H1 (cell line): ENCODE measurements around the gene TMEM114. TPM values are rescaled to one million over a fixed set of nuclear protein-coding genes. Genes with fewer than 3 reads are reported as not detected.

Experiments
- CTCF ChIA-PET: fragments of 300-600 bp; sonication (Branson Sonifier 250); formaldehyde crosslinking; loops from one replicate; lab custom pipeline; 2021; ENCODE audit not compliant: partially characterized antibody; lab: Charles Lee
- POLR2A ChIA-PET: fragments of 300-600 bp; sonication (Branson Sonifier 250); formaldehyde crosslinking; loops from one replicate; lab custom pipeline; 2021; ENCODE audit warnings: inconsistent platforms; ENCODE audit not compliant: partially characterized antibody; lab: Charles Lee
- DNase-seq, 2 experiments: peaks; one replicate each; pipeline versions ENCODE4 v3.0.0 to v3.0.0-alpha.2; 2010 to 2022; ENCODE audit warnings: low spot score in 2 of 2, low read depth in 1 of 2, mixed read lengths in 1 of 2
- FAIRE-seq: peaks from 2 replicates; lab custom pipeline; 2011; peaks lifted over from hg19 to GRCh38; lab: Jason Lieb, UNC
- H2AFZ ChIP-seq: 2 replicates; pipeline ENCODE4 v1.8.1; 2012; ENCODE audit warnings: low read length, inconsistent platforms
- H2AK5ac ChIP-seq: 2 replicates; pipeline ENCODE4 v1.6.1; 2013; ENCODE audit warnings: low read depth, low read length
- H2BK120ac ChIP-seq: replicated peaks from 2 replicates; pipeline ENCODE3; 2013; ENCODE audit warnings: low read depth, low read length, inconsistent platforms
- H2BK12ac ChIP-seq: 2 replicates; pipeline ENCODE4 v1.6.1; 2013; ENCODE audit warnings: low read depth, low read length
- H2BK15ac ChIP-seq: 2 replicates; pipeline ENCODE4 v1.6.1; 2013; ENCODE audit warnings: low read length
- H2BK20ac ChIP-seq: 2 replicates; pipeline ENCODE4 v1.6.1; 2013; ENCODE audit warnings: low read length
- H2BK5ac ChIP-seq: 2 replicates; pipeline ENCODE4 v1.6.1; 2013; ENCODE audit warnings: low read depth, low read length
- H3K14ac ChIP-seq: 2 replicates; pipeline ENCODE4 v1.6.1; 2013; ENCODE audit warnings: inconsistent platforms; ENCODE audit not compliant: insufficient read length
- H3K18ac ChIP-seq: 2 replicates; pipeline ENCODE4 v1.6.1; 2013; ENCODE audit warnings: low read length; ENCODE audit errors: extremely low read depth
- H3K23ac ChIP-seq: 2 replicates; pipeline ENCODE4 v1.6.1; 2013; ENCODE audit warnings: inconsistent platforms; ENCODE audit not compliant: insufficient read length
- H3K23me2 ChIP-seq: 2 replicates; pipeline ENCODE4 v1.6.1; 2013; ENCODE audit warnings: low read depth, low read length
- H3K27ac ChIP-seq: 2 replicates; pipeline ENCODE4 v1.6.1; 2011; ENCODE audit warnings: low read depth, low read length, inconsistent platforms
- H3K27me3 ChIP-seq, 4 experiments: replicated peaks in 1 of 4; 1 replicate in 1 of 4; 2 replicates in 3 of 4; pipeline versions ENCODE4 v1.6.1 to v1.8.1; 2011 to 2013; ENCODE audit warnings: low read length in 3 of 4, mild to moderate bottlenecking in 3 of 4, inconsistent platforms in 2 of 4, mixed read lengths in 2 of 4, moderate library complexity in 1 of 4; ENCODE audit not compliant: control insufficient read depth in 3 of 4, insufficient read depth in 3 of 4; ENCODE audit errors: extremely low read depth in 1 of 4
- H3K36me3 ChIP-seq, 4 experiments: 2 replicates each; pipeline versions ENCODE4 v1.6.1 to v1.8.1; 2011 to 2013; ENCODE audit warnings: mild to moderate bottlenecking in 4 of 4, low read length in 3 of 4, moderate library complexity in 2 of 4, control low read depth in 1 of 4, inconsistent platforms in 1 of 4; ENCODE audit not compliant: insufficient read depth in 4 of 4, control insufficient read depth in 2 of 4
- H3K4ac ChIP-seq: replicated peaks from 2 replicates; pipeline ENCODE3; 2013; ENCODE audit warnings: low read length, low read depth, mixed read lengths, inconsistent platforms; ENCODE audit not compliant: insufficient read length
- H3K4me1 ChIP-seq, 4 experiments: replicated peaks in 1 of 4; 1 replicate in 1 of 4; 2 replicates in 3 of 4; pipeline versions ENCODE4 v1.6.1 to v1.8.1; 2011 to 2013; ENCODE audit warnings: low read length in 3 of 4, inconsistent platforms in 2 of 4, mixed read lengths in 1 of 4; ENCODE audit not compliant: insufficient read depth in 4 of 4, control insufficient read depth in 3 of 4
- H3K4me2 ChIP-seq, 2 experiments: 2 replicates each; pipeline versions ENCODE4 v1.6.1 to v1.8.1; 2011 to 2013; ENCODE audit warnings: low read depth in 2 of 2, low read length in 2 of 2, control low read depth in 1 of 2, inconsistent platforms in 1 of 2, mild to moderate bottlenecking in 1 of 2; ENCODE audit not compliant: insufficient read depth in 1 of 2
- H3K4me3 ChIP-seq, 4 experiments: fragments of 200-600, 300-600 bp in 1 of 4; sonication (generic), shearing (Covaris generic), sonication (Bioruptor Twin) in 1 of 4; 2 replicates each; pipeline versions ENCODE4 v1.5.1 to v1.8.1; 2011 to 2016; ENCODE audit warnings: low read length in 4 of 4, low read depth in 3 of 4, control low read depth in 2 of 4, inconsistent platforms in 2 of 4, mild to moderate bottlenecking in 2 of 4, mixed read lengths in 1 of 4, moderate library complexity in 1 of 4; ENCODE audit not compliant: insufficient read depth in 2 of 4; ENCODE audit errors: extremely low read depth in 1 of 4
- H3K56ac ChIP-seq: replicated peaks from 2 replicates; pipeline ENCODE3; 2013; ENCODE audit warnings: low read depth, mild to moderate bottlenecking, mixed read lengths, low read length, inconsistent platforms; ENCODE audit not compliant: insufficient read length
- H3K79me1 ChIP-seq: 2 replicates; pipeline ENCODE4 v1.6.1; 2013; ENCODE audit warnings: low read depth, low read length, control low read depth
- H3K79me2 ChIP-seq, 2 experiments: 2 replicates each; pipeline versions ENCODE4 v1.6.1 to v1.8.1; 2012 to 2013; ENCODE audit warnings: low read length in 2 of 2, mild to moderate bottlenecking in 2 of 2, inconsistent platforms in 1 of 2; ENCODE audit not compliant: insufficient read depth in 2 of 2, control insufficient read depth in 1 of 2
- H3K9ac ChIP-seq, 4 experiments: replicated peaks in 1 of 4; 1 replicate in 1 of 4; 2 replicates in 3 of 4; pipeline versions ENCODE4 v1.6.1 to v1.8.1; 2011 to 2013; ENCODE audit warnings: low read depth in 3 of 4, low read length in 3 of 4, control low read depth in 2 of 4, mild to moderate bottlenecking in 2 of 4, moderate library complexity in 2 of 4, inconsistent platforms in 1 of 4; ENCODE audit errors: extremely low read depth in 1 of 4
- H3K9me3 ChIP-seq, 2 experiments: 2 replicates each; pipeline versions ENCODE4 v1.6.1 to v1.8.1; 2012 to 2013; ENCODE audit warnings: mild to moderate bottlenecking in 2 of 2, moderate library complexity in 2 of 2, control low read depth in 1 of 2, inconsistent platforms in 1 of 2, low read depth in 1 of 2, low read length in 1 of 2, mixed read lengths in 1 of 2; ENCODE audit not compliant: insufficient read depth in 2 of 2
- H4K20me1 ChIP-seq, 2 experiments: replicated peaks in 1 of 2; 2 replicates each; pipeline versions ENCODE3 to v1.8.1; 2011 to 2013; ENCODE audit warnings: inconsistent platforms in 2 of 2, low read length in 2 of 2, mild to moderate bottlenecking in 1 of 2; ENCODE audit not compliant: insufficient read depth in 2 of 2, control insufficient read depth in 1 of 2
- H4K5ac ChIP-seq: 2 replicates; pipeline ENCODE4 v1.6.1; 2013; ENCODE audit warnings: low read length, low read depth, mixed read lengths, inconsistent platforms; ENCODE audit not compliant: insufficient read length
- H4K8ac ChIP-seq: 2 replicates; pipeline ENCODE4 v1.8.0; 2013; ENCODE audit warnings: mild to moderate bottlenecking, moderate library complexity, low read length, inconsistent platforms; ENCODE audit not compliant: insufficient read depth; ENCODE audit errors: extremely low read depth
- H4K91ac ChIP-seq: replicated peaks from 2 replicates; pipeline ENCODE3; 2013; ENCODE audit warnings: low read length, mixed read lengths, inconsistent platforms; ENCODE audit not compliant: insufficient read length
- ASH2L ChIP-seq: fragments of 200-600, 300-600 bp; sonication (generic); IDR thresholded peaks from one replicate; pipeline ENCODE4 v1.7.1; 2017; ENCODE audit warnings: low read length
- BRCA1 ChIP-seq: IDR thresholded peaks from 2 replicates; pipeline ENCODE4 v1.6.1; 2012; ENCODE audit warnings: low read depth, low read length, improper control_type of control experiment
- CBX5 ChIP-seq: fragments of 300-800, 300-1000 bp; sonication (generic); IDR thresholded peaks from 2 replicates; pipeline ENCODE4 v1.7.1; 2016; ENCODE audit warnings: antibody characterized with exemption, low read length, low read depth
- E2F6 ChIP-seq: IDR thresholded peaks from 2 replicates; pipeline ENCODE4 v1.6.1; 2012; ENCODE audit warnings: inconsistent platforms
- KDM5A ChIP-seq: fragments of 200-600 bp; IDR thresholded peaks from 2 replicates; pipeline ENCODE4 v1.7.1; 2012; ENCODE audit warnings: mild to moderate bottlenecking, low read length, inconsistent platforms, mixed read lengths
- POLR2AphosphoS5 ChIP-seq: IDR thresholded peaks from 2 replicates; pipeline ENCODE4 v1.6.1; 2011; ENCODE audit warnings: low read depth, low read length
- RBBP5 ChIP-seq: IDR thresholded peaks from 2 replicates; pipeline ENCODE4 v1.7.1; 2012; ENCODE audit warnings: low read depth, mild to moderate bottlenecking, inconsistent platforms, low read length, moderate library complexity, borderline replicate concordance
- TAF7 ChIP-seq: optimal IDR thresholded peaks from 2 replicates; pipeline ENCODE3; 2011; ENCODE audit warnings: low read depth, mild to moderate bottlenecking, inconsistent platforms, low read length, moderate library complexity, borderline replicate concordance
- TBP ChIP-seq: IDR thresholded peaks from 2 replicates; pipeline ENCODE4 v1.6.1; 2011; ENCODE audit warnings: low read depth, low read length, improper control_type of control experiment
- TEAD4 ChIP-seq: IDR thresholded peaks from 2 replicates; pipeline ENCODE4 v1.6.1; 2012; ENCODE audit warnings: low read depth, low read length, inconsistent platforms, mixed read lengths
- USF2 ChIP-seq: IDR thresholded peaks from 2 replicates; pipeline ENCODE4 v1.6.1; 2011; ENCODE audit warnings: low read length, improper control_type of control experiment
- ZNF274 ChIP-seq: IDR thresholded peaks from 2 replicates; pipeline ENCODE4 v1.7.0; 2012; ENCODE audit warnings: low read length, borderline replicate concordance; ENCODE audit errors: extremely low read depth
- WGBS, 2 experiments: shearing (Covaris generic) in 1 of 2; methylation state at CpG; one replicate each; pipeline versions ENCODE4 v1.1.6 to v1.1.7; 2013 to 2015; ENCODE audit warnings: low lambda C conversion rate in 2 of 2, mixed read lengths in 2 of 2, inconsistent platforms in 1 of 2, low coverage in 1 of 2, missing lambda C conversion rate in 1 of 2; ENCODE audit not compliant: insufficient replicate concordance in 2 of 2, insufficient coverage in 1 of 2, insufficient read length in 1 of 2; ENCODE audit errors: extremely low coverage in 1 of 2, missing lambda C conversion rate in 1 of 2; 5-methylcytosine and 5-hydroxymethylcytosine counted together
- polyA plus RNA-seq, 7 experiments: library from polyadenylated mRNA; depleted of rRNA in 3 of 7; stranded (reverse) in 5 of 7; unstranded in 2 of 7; fragments of >200 nt in 5 of 7; fragments of 200-250 nt in 2 of 7; gene quantifications; 1 replicate in 5 of 7; 2 replicates in 1 of 7; 4 replicates in 1 of 7; pipeline versions ENCODE4 v1.2.1 to v1.2.3, GENCODE V29; 2011 to 2013; ENCODE audit warnings: missing spikeins in 2 of 7, mixed read lengths in 2 of 7
- total RNA-seq: library from RNA; stranded (reverse); fragmentation: NEBNext Ultra II Directional; extraction: Animal tissue kit (Norgen Biotek cat#: 25700); gene quantifications from 2 replicates; pipeline ENCODE4 v1.2.1, GENCODE V29; 2021

The TMEM114 gene
- total and polyA plus RNA-seq, 2 of the 8 experiments (the other 6 are each of a cell fraction or from before 2014, with no cell fraction given), result 1.6 to 2.9 TPM

GRCh38 chr16:8523932-8524331 is 66.4 kb downstream of the TMEM114 start:
- no peak overlapping the region for H4K91ac ChIP-seq
- H3K9me3 ChIP-seq, result no peaks in the 10 kb centered on the region
- no peak overlapping the region for H3K18ac ChIP-seq
- no peak overlapping the region for H2BK20ac ChIP-seq
- no peak overlapping the region for H2AK5ac ChIP-seq
- DNase-seq (no peak), FAIRE-seq (no peak)
- no peak overlapping the region for H3K14ac ChIP-seq
- no peaks in the 10 kb centered on the region for H4K20me1 ChIP-seq
- no peak overlapping the region for H2BK5ac ChIP-seq
- no peaks in the 10 kb centered on the region for H3K23me2 ChIP-seq
- H3K4me3 ChIP-seq, result no peak overlapping the region
- no peaks in the 10 kb centered on the region; a peak in 1 of 7 replicates for H3K27me3 ChIP-seq
- H3K56ac ChIP-seq, result no peak overlapping the region
- 78% methylated on average over 6 of the region's 6 CpGs; no CpG with 5 or more reads in 1 of the 2 experiments for WGBS, 2 experiments
- H3K4me2 ChIP-seq, result no peak overlapping the region
- no peak overlapping the region for H2AFZ ChIP-seq
- no peak overlapping the region for H3K4ac ChIP-seq
- H3K79me1 ChIP-seq, result no peaks in the 10 kb centered on the region
- H2BK120ac ChIP-seq, result no peak overlapping the region
- H2BK15ac ChIP-seq, result no peak overlapping the region
- peaks cover 0 to 3% (median 0%) of the 10 kb centered on the region in 4 experiments; a peak in 1 of 7 replicates for H3K4me1 ChIP-seq
- H3K9ac ChIP-seq, result no peak overlapping the region
- CTCF ChIA-PET, result interaction anchor here (0.9 to 1.1 kb wide), 2 partner anchors 43 to 112 kb away, joined by 3 to 4 read pairs; no protein-coding TSS in a partner anchor
- H3K36me3 ChIP-seq, result no peaks in the 10 kb centered on the region
- no peak overlapping the region for H4K5ac ChIP-seq
- H4K8ac ChIP-seq, result no peak overlapping the region
- no peak for TF ChIP-seq ZNF274
- no peak for TF ChIP-seq RBBP5
- no peak for TF ChIP-seq TAF7
- no peak for TF ChIP-seq ASH2L
- TF ChIP-seq POLR2AphosphoS5, result no peak
- TF ChIP-seq BRCA1, result no peak
- no peak for TF ChIP-seq KDM5A
- no peak for TF ChIP-seq TBP
- TF ChIP-seq CBX5, result no peak
- TF ChIP-seq TEAD4, result no peak
- TF ChIP-seq E2F6, result no peak
- no peak for TF ChIP-seq USF2
- H2BK12ac ChIP-seq, result no peak overlapping the region
- POLR2A ChIA-PET, result interaction anchor here (1.5 kb wide), 1 partner anchor 8 kb away, joined by 3 read pairs; no protein-coding TSS in a partner anchor
- H3K27ac ChIP-seq, result no peak overlapping the region
- H3K23ac ChIP-seq, result no peak overlapping the region
- H3K79me2 ChIP-seq, result no peaks in the 10 kb centered on the region
